Measurements from ENCODE around the gene IMMT.

Gene IMMT

DNA sequence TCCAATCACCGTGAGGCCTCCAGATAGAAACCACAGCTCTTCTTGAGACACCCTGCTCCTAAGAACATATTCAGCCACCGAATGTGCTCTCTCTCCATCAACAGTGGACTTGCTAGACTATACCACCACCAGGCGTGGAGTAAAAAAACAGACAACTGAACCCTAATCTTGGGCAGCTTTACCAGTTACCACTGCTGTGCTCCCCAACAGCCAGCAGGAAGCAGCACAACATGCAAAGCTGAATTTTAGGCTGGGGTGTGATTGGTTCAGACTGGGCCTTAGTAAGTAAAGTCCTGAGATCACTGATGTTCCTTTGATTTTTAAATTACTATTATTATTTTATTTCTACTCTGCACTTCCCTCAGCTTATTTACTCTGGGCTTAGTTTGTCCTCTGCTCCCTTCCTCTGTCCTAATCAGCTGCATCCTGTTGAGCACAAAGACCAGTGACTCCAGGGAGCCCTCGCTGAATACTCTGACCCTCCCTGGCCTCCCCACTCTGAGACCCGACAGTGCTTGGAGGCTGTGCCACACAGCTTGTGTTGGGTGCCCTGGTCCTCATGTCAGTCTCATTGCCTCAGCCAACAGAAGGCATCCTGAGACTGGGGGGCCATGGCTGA lies 25.9 kb upstream of the IMMT start:
- DNase-seq (ENCODE audit: low read depth) = no peak
- TF ChIP-seq, protein P1, sequence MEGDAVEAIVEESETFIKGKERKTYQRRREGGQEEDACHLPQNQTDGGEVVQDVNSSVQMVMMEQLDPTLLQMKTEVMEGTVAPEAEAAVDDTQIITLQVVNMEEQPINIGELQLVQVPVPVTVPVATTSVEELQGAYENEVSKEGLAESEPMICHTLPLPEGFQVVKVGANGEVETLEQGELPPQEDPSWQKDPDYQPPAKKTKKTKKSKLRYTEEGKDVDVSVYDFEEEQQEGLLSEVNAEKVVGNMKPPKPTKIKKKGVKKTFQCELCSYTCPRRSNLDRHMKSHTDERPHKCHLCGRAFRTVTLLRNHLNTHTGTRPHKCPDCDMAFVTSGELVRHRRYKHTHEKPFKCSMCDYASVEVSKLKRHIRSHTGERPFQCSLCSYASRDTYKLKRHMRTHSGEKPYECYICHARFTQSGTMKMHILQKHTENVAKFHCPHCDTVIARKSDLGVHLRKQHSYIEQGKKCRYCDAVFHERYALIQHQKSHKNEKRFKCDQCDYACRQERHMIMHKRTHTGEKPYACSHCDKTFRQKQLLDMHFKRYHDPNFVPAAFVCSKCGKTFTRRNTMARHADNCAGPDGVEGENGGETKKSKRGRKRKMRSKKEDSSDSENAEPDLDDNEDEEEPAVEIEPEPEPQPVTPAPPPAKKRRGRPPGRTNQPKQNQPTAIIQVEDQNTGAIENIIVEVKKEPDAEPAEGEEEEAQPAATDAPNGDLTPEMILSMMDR (IDR thresholded peaks at IDR 0.05; ENCODE audit: control insufficient read depth, insufficient read depth, low read depth, low read length, missing control alignments) = peak; percentile 81

GRCh38 chr2:86219896-86220295 lies 24.6 kb upstream of the IMMT start:
- TF ChIP-seq, protein P1 (IDR thresholded peaks at IDR 0.05; ENCODE audit: control insufficient read depth, insufficient read depth, low read depth, low read length, missing control alignments) = no peak
- H3K4me3 ChIP-seq (ENCODE audit: control insufficient read depth, low read depth, low read length) = no peak overlapping the region
- no peak for DNase-seq (ENCODE audit: low read depth)

More for the DNA sequence above, 25.9 kb upstream of the IMMT start:
- no peak overlapping the region for H3K4me3 ChIP-seq (ENCODE audit: control insufficient read depth, low read depth, low read length)

DNA sequence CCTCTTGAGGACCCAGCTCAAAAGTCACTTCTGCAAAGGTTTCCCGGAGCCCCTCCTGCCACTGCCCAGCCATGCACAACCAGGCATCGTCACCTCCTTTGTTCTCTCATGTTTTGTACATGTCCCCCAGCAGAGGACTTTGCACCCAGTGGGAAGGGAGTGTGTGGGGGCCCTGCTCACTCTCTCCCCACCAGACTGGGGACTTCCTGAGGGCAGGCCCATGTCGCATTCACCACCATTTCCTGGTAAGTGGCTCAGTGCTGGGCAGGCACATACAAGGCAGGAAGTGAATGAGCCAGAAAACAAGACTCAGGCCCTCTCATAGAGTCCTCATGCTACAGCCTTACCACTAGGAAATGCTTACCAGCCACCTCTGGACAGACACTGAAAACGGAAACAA lies 22.9 kb upstream of the IMMT start:
- no peak overlapping the region for H3K4me3 ChIP-seq (ENCODE audit: control insufficient read depth, low read depth, low read length)
- no peak for DNase-seq (ENCODE audit: low read depth)
- TF ChIP-seq, protein P1 (IDR thresholded peaks at IDR 0.05; ENCODE audit: control insufficient read depth, insufficient read depth, low read depth, low read length, missing control alignments) = no peak

DNA sequence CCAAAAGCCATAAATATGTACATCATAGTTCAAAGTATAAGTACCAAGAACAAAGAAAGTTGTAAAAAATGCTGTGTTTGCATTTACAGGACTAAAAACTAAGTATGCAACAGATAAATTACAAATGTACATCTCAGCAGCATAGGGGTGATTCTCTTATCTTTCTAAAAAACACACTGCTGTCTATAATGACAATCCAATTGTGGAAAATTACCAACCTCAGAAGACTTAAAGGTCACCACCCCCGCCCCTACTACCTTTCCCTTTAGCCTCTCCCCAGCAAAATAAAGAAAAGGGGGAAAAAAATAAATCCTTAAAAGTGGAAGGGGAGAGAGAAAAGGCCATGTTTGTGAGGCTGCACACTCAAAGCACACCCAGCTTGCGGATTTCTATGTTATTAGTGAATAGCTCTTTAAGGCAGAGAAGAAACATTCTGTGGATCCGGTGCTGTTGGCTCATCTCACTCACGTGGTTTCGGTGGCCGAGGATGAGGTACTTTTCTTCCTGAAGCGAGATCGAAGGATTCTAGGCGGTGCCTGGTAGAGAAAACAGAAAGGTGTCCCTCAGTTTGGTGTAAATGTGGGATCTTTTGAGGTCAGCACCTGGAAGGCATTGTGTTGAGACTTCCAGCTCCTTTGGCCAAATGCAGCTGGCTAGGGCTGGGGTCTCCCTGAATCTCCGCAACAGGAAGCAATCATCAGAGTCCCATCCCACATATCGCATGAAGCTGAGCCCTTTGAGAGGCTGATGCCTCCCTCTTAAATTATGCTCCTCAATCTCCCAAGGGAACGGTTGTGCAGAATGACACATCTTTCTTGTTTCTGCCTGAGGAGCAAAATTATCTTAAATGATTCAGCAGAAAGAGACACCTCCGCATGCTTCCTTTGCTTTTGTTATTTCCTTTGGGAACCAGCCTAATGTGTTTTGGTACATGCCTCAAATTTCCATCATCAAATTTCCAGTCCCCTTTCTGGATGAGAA lies 21.6 kb upstream of the IMMT start:
- TF ChIP-seq, protein P1 (IDR thresholded peaks at IDR 0.05; ENCODE audit: control insufficient read depth, insufficient read depth, low read depth, low read length, missing control alignments) = no peak
- peak overlapping the region; percentile 31 for H3K4me3 ChIP-seq (ENCODE audit: control insufficient read depth, low read depth, low read length)
- no peak for DNase-seq (ENCODE audit: low read depth)

GRCh38 chr2:86214503-86214832 lies 19.2 kb upstream of the IMMT start:
- no peak overlapping the region for H3K4me3 ChIP-seq (ENCODE audit: control insufficient read depth, low read depth, low read length)
- TF ChIP-seq, protein P1 (IDR thresholded peaks at IDR 0.05; ENCODE audit: control insufficient read depth, insufficient read depth, low read depth, low read length, missing control alignments) = no peak
- DNase-seq (ENCODE audit: low read depth) = no peak

DNA sequence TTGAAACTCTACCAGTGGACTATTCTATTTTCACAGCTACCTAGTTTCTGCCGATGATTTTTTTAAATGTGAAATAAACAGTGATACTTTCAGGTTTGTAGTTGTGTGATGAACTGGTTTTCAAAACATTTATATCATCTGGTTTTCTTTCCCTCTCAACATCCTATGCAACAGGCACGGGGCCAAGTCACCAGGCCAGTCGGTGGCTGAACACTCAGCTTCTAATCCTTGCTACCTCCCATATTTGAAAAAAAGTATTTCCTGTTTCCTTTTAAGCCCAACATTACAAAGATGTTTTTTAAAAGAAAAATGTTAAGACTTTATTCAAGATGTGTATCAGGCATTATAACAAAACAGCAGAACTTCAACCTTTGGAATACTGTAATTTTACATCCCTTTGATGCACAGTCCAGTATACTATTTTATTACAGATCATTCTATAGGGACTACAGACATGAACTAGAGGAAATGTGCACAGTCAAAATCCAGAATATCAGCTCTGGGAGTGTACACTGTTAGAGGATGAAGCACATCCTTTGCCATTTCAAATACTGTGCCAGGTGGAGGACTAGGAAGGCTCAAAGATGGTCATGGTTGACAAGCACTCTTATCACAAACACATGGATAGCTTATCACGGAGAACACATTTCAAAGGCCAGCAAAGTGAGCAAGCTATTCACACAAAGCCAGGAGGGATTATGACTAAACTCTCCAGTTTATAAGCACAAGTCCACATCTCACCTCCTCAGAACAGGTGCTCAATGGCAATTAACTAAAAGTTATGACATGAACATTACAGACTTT lies 18.6 kb upstream of the IMMT start:
- TF ChIP-seq, protein P1 (IDR thresholded peaks at IDR 0.05; ENCODE audit: control insufficient read depth, insufficient read depth, low read depth, low read length, missing control alignments) = no peak
- no peak overlapping the region for H3K4me3 ChIP-seq (ENCODE audit: control insufficient read depth, low read depth, low read length)
- no peak for DNase-seq (ENCODE audit: low read depth)

Measured in AG09309 (cell line).